HL-60 (cell line): Measurements from ENCODE around the gene KCNJ15.

Source experiments
- DNase-seq, 2 experiments: peaks; one replicate each; pipeline ENCODE4 v3.0.0-alpha.2; 2010 to 2020; ENCODE audit warnings: low read depth in 1 of 2, low spot score in 1 of 2
- H3K27ac ChIP-seq: fragments of 250-450 bp; sonication (Bioruptor Pico); replicated peaks from 2 replicates; pipeline ENCODE4 v1.5.1; 2020; ENCODE audit warnings: mild to moderate bottlenecking, moderate library complexity
- H3K27me3 ChIP-seq: fragments of 250-450 bp; sonication (Bioruptor Pico); 2 replicates; pipeline ENCODE4 v1.5.1; 2021; ENCODE audit warnings: mild to moderate bottlenecking, moderate library complexity; ENCODE audit not compliant: insufficient read depth, poor library complexity, severe bottlenecking
- H3K4me3 ChIP-seq: replicated peaks from 2 replicates; pipeline ENCODE4 v1.5.1; 2011; ENCODE audit warnings: mild to moderate bottlenecking, control low read depth, low read length; ENCODE audit not compliant: insufficient read depth
- CTCF ChIP-seq: IDR thresholded peaks from one replicate; pipeline ENCODE4 v1.5.1; 2011; ENCODE audit warnings: low read length, control low read depth, inconsistent platforms; ENCODE audit not compliant: insufficient read depth
- GABPA ChIP-seq: IDR thresholded peaks from 2 replicates; pipeline ENCODE4 v1.6.1; 2012; ENCODE audit warnings: low read depth
- POLR2AphosphoS5 ChIP-seq: IDR thresholded peaks from 2 replicates; pipeline ENCODE4 v1.6.1; 2012; ENCODE audit warnings: low read depth
- SPI1 ChIP-seq: IDR thresholded peaks from 2 replicates; pipeline ENCODE4 v1.6.1; 2012; ENCODE audit warnings: low read depth, mild to moderate bottlenecking, borderline replicate concordance
- TF ChIP-seq, protein P1 (sequence below): IDR thresholded peaks from 2 replicates; pipeline ENCODE4 v1.6.1; 2012; ENCODE audit warnings: low read depth; ENCODE audit not compliant: insufficient replicate concordance

Gene KCNJ15

DNA sequence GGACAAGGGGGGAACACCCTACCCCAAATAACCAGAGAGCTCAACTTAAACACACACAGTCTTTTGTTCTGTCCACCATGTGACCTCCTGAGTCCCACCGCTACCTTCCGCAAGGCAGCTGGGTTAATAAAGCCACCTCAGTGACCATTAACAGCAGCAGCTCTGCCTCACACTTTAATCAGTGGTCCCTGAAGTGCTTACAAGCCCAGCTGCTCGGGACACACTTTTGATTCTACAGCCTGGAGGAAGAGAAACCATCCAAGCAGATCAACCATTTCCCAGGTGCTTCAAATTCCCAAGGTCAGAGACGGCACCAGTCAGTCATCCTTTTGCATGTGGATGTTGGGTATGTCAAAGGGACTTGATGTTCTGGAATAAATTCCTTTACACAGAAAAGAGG, 70.1 kb downstream of the KCNJ15 start:
- Histone ChIP-seq H3K27ac (no peak overlapping the region), H3K27me3 (no peaks in the 10 kb centered on the region), H3K4me3 (no peak overlapping the region)
- TF ChIP-seq GABPA, result no peak
- no peak for TF ChIP-seq CTCF
- no peak for TF ChIP-seq POLR2AphosphoS5
- TF ChIP-seq, protein P1, sequence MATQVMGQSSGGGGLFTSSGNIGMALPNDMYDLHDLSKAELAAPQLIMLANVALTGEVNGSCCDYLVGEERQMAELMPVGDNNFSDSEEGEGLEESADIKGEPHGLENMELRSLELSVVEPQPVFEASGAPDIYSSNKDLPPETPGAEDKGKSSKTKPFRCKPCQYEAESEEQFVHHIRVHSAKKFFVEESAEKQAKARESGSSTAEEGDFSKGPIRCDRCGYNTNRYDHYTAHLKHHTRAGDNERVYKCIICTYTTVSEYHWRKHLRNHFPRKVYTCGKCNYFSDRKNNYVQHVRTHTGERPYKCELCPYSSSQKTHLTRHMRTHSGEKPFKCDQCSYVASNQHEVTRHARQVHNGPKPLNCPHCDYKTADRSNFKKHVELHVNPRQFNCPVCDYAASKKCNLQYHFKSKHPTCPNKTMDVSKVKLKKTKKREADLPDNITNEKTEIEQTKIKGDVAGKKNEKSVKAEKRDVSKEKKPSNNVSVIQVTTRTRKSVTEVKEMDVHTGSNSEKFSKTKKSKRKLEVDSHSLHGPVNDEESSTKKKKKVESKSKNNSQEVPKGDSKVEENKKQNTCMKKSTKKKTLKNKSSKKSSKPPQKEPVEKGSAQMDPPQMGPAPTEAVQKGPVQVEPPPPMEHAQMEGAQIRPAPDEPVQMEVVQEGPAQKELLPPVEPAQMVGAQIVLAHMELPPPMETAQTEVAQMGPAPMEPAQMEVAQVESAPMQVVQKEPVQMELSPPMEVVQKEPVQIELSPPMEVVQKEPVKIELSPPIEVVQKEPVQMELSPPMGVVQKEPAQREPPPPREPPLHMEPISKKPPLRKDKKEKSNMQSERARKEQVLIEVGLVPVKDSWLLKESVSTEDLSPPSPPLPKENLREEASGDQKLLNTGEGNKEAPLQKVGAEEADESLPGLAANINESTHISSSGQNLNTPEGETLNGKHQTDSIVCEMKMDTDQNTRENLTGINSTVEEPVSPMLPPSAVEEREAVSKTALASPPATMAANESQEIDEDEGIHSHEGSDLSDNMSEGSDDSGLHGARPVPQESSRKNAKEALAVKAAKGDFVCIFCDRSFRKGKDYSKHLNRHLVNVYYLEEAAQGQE, result no peak
- TF ChIP-seq SPI1, result no peak
- no peak for DNase-seq

DNA sequence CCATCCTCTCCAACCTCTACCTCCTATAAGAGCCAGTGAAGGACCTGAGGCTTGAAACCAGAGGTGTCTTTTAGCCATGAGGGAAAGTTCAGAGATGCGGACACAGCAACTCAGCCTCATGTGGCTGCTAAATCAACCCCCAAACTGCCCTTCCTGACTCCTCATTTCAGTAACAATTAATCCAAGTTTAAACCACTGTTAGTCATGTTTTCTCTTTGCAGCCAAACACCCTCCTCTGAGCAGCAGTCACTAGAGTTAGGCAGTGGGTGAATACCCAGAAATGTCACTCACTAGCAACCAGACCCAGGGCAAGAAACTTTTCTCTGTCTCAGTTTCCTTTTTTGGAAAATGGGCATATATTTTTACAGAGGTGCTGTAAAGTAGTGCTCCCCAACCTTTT, 71.2 kb downstream of the KCNJ15 start:
- no peaks in the 10 kb centered on the region for H3K27me3 ChIP-seq
- TF ChIP-seq CTCF, result no peak
- no peak for TF ChIP-seq SPI1
- TF ChIP-seq GABPA, result no peak
- TF ChIP-seq POLR2AphosphoS5, result no peak
- H3K4me3 ChIP-seq, result no peak overlapping the region
- H3K27ac ChIP-seq, result no peak overlapping the region
- DNase-seq, result no peak

- no peaks in the 10 kb centered on the region for H3K27me3 ChIP-seq
- no peak for DNase-seq
- no peak overlapping the region for H3K4me3 ChIP-seq
- TF ChIP-seq POLR2AphosphoS5 (no peak), GABPA (no peak), SPI1 (no peak)
- TF ChIP-seq, protein P1, result no peak
- H3K27ac ChIP-seq, result no peak overlapping the region
Observed at GRCh38 chr21:38329162-38329561, 72.4 kb downstream of the KCNJ15 start.

GRCh38 chr21:38330666-38331065, 73.9 kb downstream of the KCNJ15 start:
- no peak overlapping the region for H3K27ac ChIP-seq
- H3K4me3 ChIP-seq, result no peak overlapping the region
- no peak for DNase-seq
- TF ChIP-seq, protein P1, result no peak
- TF ChIP-seq POLR2AphosphoS5, result no peak
- TF ChIP-seq SPI1, result no peak
- TF ChIP-seq GABPA, result no peak
- no peak for TF ChIP-seq CTCF
- H3K27me3 ChIP-seq, result no peaks in the 10 kb centered on the region
